Thyroid gland (tissue), 4 donors: ENCODE results near the gene PRKRA. TPM values are rescaled to one million over a fixed set of nuclear protein-coding genes. Genes with fewer than 3 reads are reported as not detected.
"Not testable (repeated sequence)": the region's sequence is repeated elsewhere in the genome, so short reads cannot be mapped to it uniquely, and the experiment has no call there.

Experiments used
- DNase-seq, 2 donors: peaks; one replicate each; pipeline ENCODE4 v3.0.0-alpha.2; 2019
- H3K27ac ChIP-seq, 3 donors: fragments of 200-600 bp; sonication (generic); 1 replicate in 2 of 3; 2 replicates in 1 of 3; pipeline ENCODE4 v1.5.1; 2016 to 2019; ENCODE audit warnings: mild to moderate bottlenecking in 1 of 3, moderate library complexity in 1 of 3
- H3K27me3 ChIP-seq: fragments of 200-600 bp; sonication (generic); one replicate; pipeline ENCODE4 v1.5.1; 2019
- H3K36me3 ChIP-seq, 2 donors: fragments of 200-600 bp; sonication (generic); one replicate each; pipeline ENCODE4 v1.5.1; 2016 to 2019
- H3K4me1 ChIP-seq, 2 donors: fragments of 200-600 bp; sonication (generic); one replicate each; pipeline ENCODE4 v1.5.1; 2017 to 2019
- H3K4me3 ChIP-seq, 3 donors: fragments of 200-600 bp; sonication (generic); replicated peaks in 1 of 3; 1 replicate in 2 of 3; 2 replicates in 1 of 3; pipeline ENCODE4 v1.5.1; 2016; ENCODE audit warnings: mild to moderate bottlenecking in 1 of 3
- H3K9me3 ChIP-seq: fragments of 200-600 bp; sonication (generic); one replicate; pipeline ENCODE4 v1.5.1; 2017
- POLR2A ChIP-seq, 2 donors: fragments of 450-650 bp; IDR thresholded peaks; one replicate each; pipeline ENCODE4 v1.6.1; 2017; ENCODE audit warnings: antibody characterized with exemption in 2 of 2, mild to moderate bottlenecking in 2 of 2, moderate library complexity in 1 of 2
- whole genome bisulfite sequencing, 2 donors: methylation state at CpG; one replicate each; pipeline ENCODE4 v1.1.5; 2017; 5-methylcytosine and 5-hydroxymethylcytosine counted together
- intact Hi-C: fragments of 100-400 bp; cut with DNase I; formaldehyde crosslinking; loops from one replicate; pipeline ENCODE4 v1.15.1; 2023
- total RNA-seq, 4 donors: library from RNA; depleted of rRNA; stranded (reverse); fragments of >200 nt; gene quantifications; one replicate each; pipeline ENCODE4 v1.2.3, GENCODE V29; 2016
- TF ChIP-seq, protein P1 (sequence below), 6 experiments: fragments of 200-600 bp in 3 of 6; fragments of 450-650 bp in 3 of 6; sonication (generic) in 3 of 6; IDR thresholded peaks; one replicate each; pipeline ENCODE4 v1.5.1; 2016 to 2019; ENCODE audit warnings: antibody characterized with exemption in 6 of 6, mild to moderate bottlenecking in 2 of 6, inconsistent platforms in 1 of 6, moderate library complexity in 1 of 6

The PRKRA gene
- total RNA-seq, 4 donors from 2014 or later, result 54.9 to 72.2 (median 64.8) TPM

DNA sequence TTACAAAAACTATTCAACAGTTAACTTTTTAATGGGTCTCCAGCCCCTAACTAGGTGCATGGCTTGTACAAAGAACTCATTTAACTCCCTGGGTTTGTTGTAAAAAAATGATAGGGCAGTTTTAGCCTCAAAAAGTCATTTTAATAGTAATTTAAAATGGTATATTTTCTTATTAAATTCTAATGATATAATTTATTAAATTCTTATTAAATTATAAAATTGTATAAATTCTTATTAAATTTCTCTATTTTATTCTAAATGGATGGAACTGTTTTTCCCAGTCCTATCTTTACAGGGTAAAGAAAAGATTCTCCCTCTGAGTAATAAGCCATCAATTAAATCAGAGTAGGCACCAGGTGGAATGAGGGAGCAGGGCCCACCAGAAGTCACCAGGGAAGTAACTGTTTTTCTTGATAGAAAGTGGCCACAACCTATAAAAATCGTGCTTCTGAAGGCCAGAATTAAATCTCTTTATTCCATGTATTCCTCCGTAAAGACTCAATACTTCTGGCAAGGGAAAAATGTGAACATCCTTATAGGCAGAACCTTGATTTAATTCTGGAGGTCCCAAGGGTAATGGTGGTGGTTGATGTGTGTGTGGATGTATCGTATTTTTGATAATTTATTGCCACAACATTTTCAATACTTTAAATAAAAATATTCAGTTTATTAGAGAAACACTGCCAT is 26.6 kb upstream of the PRKRA start:
- Histone ChIP-seq H3K27me3 (no peaks in the 10 kb centered on the region), H3K27ac (peak overlapping the region; percentile 95 to 97 (median 97)), H3K9me3 (no peaks in the 10 kb centered on the region), H3K36me3 (no peaks in the 10 kb centered on the region), H3K4me1 (peaks cover 18 to 28% of the 10 kb centered on the region in 2 donors), H3K4me3 (peak overlapping the region; percentile 43 to 63 (median 53))
- intact Hi-C loops, result no loop called here
- no peak for DNase-seq
- WGBS, 2 donors, result 19 to 23% methylated on average over 3 of the region's 3 CpGs
- no peak for TF ChIP-seq POLR2A (IDR thresholded peaks at IDR 0.05)
- TF ChIP-seq, protein P1, sequence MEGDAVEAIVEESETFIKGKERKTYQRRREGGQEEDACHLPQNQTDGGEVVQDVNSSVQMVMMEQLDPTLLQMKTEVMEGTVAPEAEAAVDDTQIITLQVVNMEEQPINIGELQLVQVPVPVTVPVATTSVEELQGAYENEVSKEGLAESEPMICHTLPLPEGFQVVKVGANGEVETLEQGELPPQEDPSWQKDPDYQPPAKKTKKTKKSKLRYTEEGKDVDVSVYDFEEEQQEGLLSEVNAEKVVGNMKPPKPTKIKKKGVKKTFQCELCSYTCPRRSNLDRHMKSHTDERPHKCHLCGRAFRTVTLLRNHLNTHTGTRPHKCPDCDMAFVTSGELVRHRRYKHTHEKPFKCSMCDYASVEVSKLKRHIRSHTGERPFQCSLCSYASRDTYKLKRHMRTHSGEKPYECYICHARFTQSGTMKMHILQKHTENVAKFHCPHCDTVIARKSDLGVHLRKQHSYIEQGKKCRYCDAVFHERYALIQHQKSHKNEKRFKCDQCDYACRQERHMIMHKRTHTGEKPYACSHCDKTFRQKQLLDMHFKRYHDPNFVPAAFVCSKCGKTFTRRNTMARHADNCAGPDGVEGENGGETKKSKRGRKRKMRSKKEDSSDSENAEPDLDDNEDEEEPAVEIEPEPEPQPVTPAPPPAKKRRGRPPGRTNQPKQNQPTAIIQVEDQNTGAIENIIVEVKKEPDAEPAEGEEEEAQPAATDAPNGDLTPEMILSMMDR (IDR thresholded peaks at IDR 0.05), result no peak

DNA sequence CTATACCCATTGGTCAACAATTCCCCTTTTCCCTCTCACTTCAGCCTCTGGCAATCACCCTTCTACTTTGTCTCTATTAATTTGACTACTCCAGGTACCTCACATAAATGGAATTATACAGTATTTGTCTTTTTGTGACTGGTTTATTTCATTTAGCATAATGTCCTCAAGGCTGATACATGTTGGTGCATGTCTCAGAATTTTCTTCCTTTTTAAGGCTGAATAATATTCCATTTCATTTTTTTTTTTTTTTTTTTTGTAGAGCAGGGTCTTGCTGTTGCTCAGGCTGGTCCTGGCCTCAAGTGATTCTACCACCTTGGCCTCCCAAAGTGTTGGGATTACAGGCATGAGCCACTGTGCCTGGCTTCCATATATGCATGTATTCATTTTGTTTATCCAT is 25.5 kb upstream of the PRKRA start:
- Histone ChIP-seq H3K36me3 (no peaks in the 10 kb centered on the region), H3K9me3 (no peaks in the 10 kb centered on the region), H3K27ac (no peak overlapping the region), H3K4me3 (no peak overlapping the region), H3K27me3 (no peaks in the 10 kb centered on the region), H3K4me1 (peaks cover 7 to 17% of the 10 kb centered on the region in 2 donors)
- DNase-seq, result no peak
- TF ChIP-seq POLR2A (IDR thresholded peaks at IDR 0.05), result no peak
- TF ChIP-seq, protein P1 (IDR thresholded peaks at IDR 0.05), result no peak
- intact Hi-C loops, result no loop called here

DNA sequence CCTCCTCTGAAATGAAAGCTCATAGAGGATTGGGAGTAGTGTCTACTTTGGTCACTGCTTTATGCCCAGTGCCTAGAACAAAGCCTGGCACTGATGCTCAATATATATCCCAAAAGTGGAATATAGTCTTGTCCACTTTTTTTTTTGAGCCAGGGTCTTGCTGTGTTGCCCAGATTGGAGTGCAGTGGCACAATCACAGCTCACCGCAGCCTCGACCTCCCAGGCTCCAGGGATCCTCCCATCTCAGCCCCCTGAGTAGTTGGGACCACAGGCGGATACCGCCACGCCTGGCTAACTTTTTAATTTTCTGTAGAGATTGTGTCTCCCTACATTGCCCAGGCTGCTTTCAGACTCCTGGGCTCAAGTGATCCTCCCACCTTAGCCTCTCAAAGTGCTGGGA is 23.6 kb upstream of the PRKRA start:
- H3K36me3 ChIP-seq, result no peaks in the 10 kb centered on the region
- 98 to 99% methylated on average over 5 of the region's 5 CpGs for WGBS, 2 donors
- H3K27ac ChIP-seq, result no peak overlapping the region
- no peak for DNase-seq
- intact Hi-C loops, result no loop called here
- H3K27me3 ChIP-seq, result no peaks in the 10 kb centered on the region
- TF ChIP-seq POLR2A (IDR thresholded peaks at IDR 0.05), result no peak
- TF ChIP-seq, protein P1 (IDR thresholded peaks at IDR 0.05), result no peak
- H3K9me3 ChIP-seq, result no peaks in the 10 kb centered on the region
- peaks cover 2 to 10% of the 10 kb centered on the region in 2 donors for H3K4me1 ChIP-seq
- no peak overlapping the region for H3K4me3 ChIP-seq

DNA sequence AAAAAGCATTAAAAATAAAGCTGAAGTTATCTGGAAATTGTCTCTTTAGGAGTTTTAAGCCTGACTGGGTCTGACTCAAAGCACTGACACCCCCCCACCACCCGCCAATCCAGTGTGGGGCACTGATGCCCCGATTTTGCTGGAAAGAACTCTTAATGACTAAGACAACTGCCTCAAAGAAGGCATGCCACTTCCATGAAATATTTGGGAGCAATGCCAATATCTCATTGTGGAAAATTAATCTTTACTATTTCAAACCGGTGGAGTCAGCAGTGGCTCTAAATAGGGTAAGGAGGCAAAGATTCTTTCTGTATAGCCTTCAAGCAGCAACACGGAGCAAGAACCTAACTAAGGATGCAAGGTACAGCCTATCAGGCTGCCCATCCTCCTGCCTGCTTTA is 23.0 kb upstream of the PRKRA start:
- peaks cover 0 to 4% of the 10 kb centered on the region in 2 donors for H3K4me1 ChIP-seq
- no peak overlapping the region for H3K4me3 ChIP-seq
- DNase-seq, result peak; percentile 15 to 26
- no peak overlapping the region for H3K27ac ChIP-seq
- TF ChIP-seq, protein P1 (IDR thresholded peaks at IDR 0.05), result no peak
- TF ChIP-seq POLR2A (IDR thresholded peaks at IDR 0.05), result no peak
- intact Hi-C loops, result no loop called here
- WGBS, 2 donors, result 63 to 66% methylated on average over 4 of the region's 4 CpGs
- H3K36me3 ChIP-seq, result no peaks in the 10 kb centered on the region
- no peaks in the 10 kb centered on the region for H3K9me3 ChIP-seq
- H3K27me3 ChIP-seq, result no peaks in the 10 kb centered on the region

DNA sequence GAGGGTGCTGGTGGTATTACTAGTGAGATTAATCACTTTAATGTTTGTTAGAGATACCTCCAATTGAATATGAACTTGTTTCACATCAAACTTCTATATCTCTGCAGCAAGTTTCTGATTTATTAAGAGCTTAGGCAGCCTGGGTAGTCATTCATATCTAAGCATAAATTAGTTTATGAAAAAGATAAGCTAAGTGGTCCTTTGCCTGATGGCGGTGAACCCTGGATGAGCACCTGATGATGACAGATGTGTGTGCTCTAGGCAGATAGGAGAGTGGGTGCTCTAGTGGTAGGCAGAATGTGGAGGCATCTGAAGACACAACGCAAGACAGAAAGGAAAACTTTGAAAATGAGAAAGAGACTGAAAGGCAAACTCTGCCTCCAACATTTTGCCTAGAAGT is 22.4 kb upstream of the PRKRA start:
- H3K27ac ChIP-seq, result no peak overlapping the region
- no peaks in the 10 kb centered on the region for H3K27me3 ChIP-seq
- intact Hi-C loops, result no loop called here
- H3K4me3 ChIP-seq, result no peak overlapping the region
- TF ChIP-seq, protein P1 (IDR thresholded peaks at IDR 0.05), result no peak
- no peak for TF ChIP-seq POLR2A (IDR thresholded peaks at IDR 0.05)
- DNase-seq, result no peak
- H3K36me3 ChIP-seq, result no peaks in the 10 kb centered on the region
- peaks cover 0 to 4% of the 10 kb centered on the region in 2 donors for H3K4me1 ChIP-seq
- 96 to 97% methylated on average over 2 of the region's 2 CpGs for WGBS, 2 donors
- H3K9me3 ChIP-seq, result no peaks in the 10 kb centered on the region

GRCh38 chr2:178471313-178471712 is 20.3 kb upstream of the PRKRA start:
- H3K4me1 ChIP-seq, H3K27me3 ChIP-seq, H3K27ac ChIP-seq, H3K9me3 ChIP-seq, DNase-seq, intact Hi-C loops, H3K4me3 ChIP-seq, H3K36me3 ChIP-seq: not testable (repeated sequence)
- WGBS, 2 donors, result 97 to 98% methylated on average over 5 of the region's 5 CpGs
